HepG2 (cell line): Measurements from ENCODE around the gene ZDHHC19.

Source experiments
- ATF7 ChIP-seq, 2 experiments: fragments of 450-650 bp in 1 of 2; sonication (generic) in 1 of 2; formaldehyde crosslinking in 1 of 2; IDR thresholded peaks; 2 replicates each; pipeline versions ENCODE4 v1.4.0 to v1.6.1; 2016 to 2020; ENCODE audit warnings: antibody characterized with exemption in 1 of 2, mild to moderate bottlenecking in 1 of 2, missing genetic modification reagents in 1 of 2
- BRCA1 ChIP-seq: sonication (generic); formaldehyde crosslinking; IDR thresholded peaks from 2 replicates; pipeline ENCODE4 v1.4.0; 2020; ENCODE audit warnings: missing genetic modification reagents
- CCAR2 ChIP-seq: fragments of 200-400 bp; formaldehyde crosslinking; optimal IDR thresholded peaks from 2 replicates; pipeline ENCODE3; 2018; ENCODE audit warnings: low read depth, mild to moderate bottlenecking, low read length, moderate library complexity
- DR1 ChIP-seq: sonication (generic); formaldehyde crosslinking; IDR thresholded peaks from 2 replicates; pipeline ENCODE4 v1.8.0; 2021; ENCODE audit warnings: mild to moderate bottlenecking, missing genetic modification reagents, inconsistent platforms
- EZH2 ChIP-seq: conservative IDR thresholded peaks from 2 replicates; pipeline ENCODE4 v1.6.1; 2012; ENCODE audit warnings: mild to moderate bottlenecking, low read depth, low read length, moderate library complexity
- GABPA ChIP-seq, 2 experiments: IDR thresholded peaks; 2 replicates each; pipeline ENCODE4 v1.6.1; 2011 to 2016; ENCODE audit warnings: low read depth in 2 of 2, low read length in 1 of 2, missing biosample characterization in 1 of 2, missing genetic modification characterization in 1 of 2
- NFIB ChIP-seq: sonication (generic); formaldehyde crosslinking; IDR thresholded peaks from 2 replicates; pipeline ENCODE4 v1.9.0; 2021; ENCODE audit warnings: missing genetic modification reagents, mild to moderate bottlenecking, borderline replicate concordance
- TCF7L2 ChIP-seq: IDR thresholded peaks from 2 replicates; pipeline ENCODE4 v1.6.1; 2011; ENCODE audit warnings: mild to moderate bottlenecking, low read depth, low read length, moderate library complexity
- ZBTB38 ChIP-seq: sonication (generic); formaldehyde crosslinking; IDR thresholded peaks from 2 replicates; pipeline ENCODE4 v1.5.1; 2020; ENCODE audit warnings: mild to moderate bottlenecking, missing genetic modification reagents
- ZNF530 ChIP-seq: sonication (generic); formaldehyde crosslinking; IDR thresholded peaks from 2 replicates; pipeline ENCODE4 v1.5.0; 2020; ENCODE audit warnings: low read depth, mild to moderate bottlenecking, missing genetic modification reagents
- ZNF644 ChIP-seq: IDR thresholded peaks from 2 replicates; pipeline ENCODE4 v1.6.1; 2016; ENCODE audit warnings: low read depth
- TF ChIP-seq, protein P1 (sequence below): sonication (generic); formaldehyde crosslinking; IDR thresholded peaks from 2 replicates; pipeline ENCODE4 v1.5.0; 2020; ENCODE audit warnings: mild to moderate bottlenecking, missing genetic modification reagents, moderate library complexity
- TF ChIP-seq, protein P2 (sequence below): sonication (generic); formaldehyde crosslinking; IDR thresholded peaks from 2 replicates; pipeline ENCODE4 v1.4.0; 2020; ENCODE audit warnings: missing genetic modification reagents
- TF ChIP-seq, protein P3 (sequence below): sonication (generic); formaldehyde crosslinking; IDR thresholded peaks from 2 replicates; pipeline ENCODE4 v1.4.0; 2020; ENCODE audit warnings: mild to moderate bottlenecking, missing genetic modification reagents

DNA sequence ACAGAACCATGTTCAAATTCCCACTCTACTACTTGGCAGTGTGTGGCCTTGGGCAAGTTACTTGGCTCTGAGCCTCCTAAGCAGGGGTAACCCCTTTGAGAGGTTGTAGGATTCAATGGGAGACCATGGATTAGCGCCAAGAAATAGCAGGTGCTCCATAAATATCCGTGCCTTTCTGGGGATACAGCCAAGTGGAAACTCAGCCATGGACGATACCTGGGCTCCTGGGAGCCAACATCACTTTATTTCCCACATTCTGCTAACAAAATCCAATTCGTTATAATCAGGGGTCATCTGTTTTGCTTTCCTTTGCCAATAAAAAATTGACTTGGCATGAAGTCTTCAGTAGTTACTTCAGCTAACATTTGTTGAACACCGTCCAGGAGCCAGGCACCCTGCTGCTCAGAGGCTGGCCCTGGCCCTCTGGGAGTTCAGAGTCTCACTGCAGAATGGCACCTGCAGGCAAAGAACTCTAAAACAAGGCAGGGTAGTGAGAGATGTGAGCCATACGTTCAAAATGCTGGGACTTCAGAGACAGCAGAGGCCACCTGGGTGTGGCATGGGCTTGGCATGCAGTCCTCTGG, 42.3 kb downstream of the ZDHHC19 start:
- TF ChIP-seq, protein P1, sequence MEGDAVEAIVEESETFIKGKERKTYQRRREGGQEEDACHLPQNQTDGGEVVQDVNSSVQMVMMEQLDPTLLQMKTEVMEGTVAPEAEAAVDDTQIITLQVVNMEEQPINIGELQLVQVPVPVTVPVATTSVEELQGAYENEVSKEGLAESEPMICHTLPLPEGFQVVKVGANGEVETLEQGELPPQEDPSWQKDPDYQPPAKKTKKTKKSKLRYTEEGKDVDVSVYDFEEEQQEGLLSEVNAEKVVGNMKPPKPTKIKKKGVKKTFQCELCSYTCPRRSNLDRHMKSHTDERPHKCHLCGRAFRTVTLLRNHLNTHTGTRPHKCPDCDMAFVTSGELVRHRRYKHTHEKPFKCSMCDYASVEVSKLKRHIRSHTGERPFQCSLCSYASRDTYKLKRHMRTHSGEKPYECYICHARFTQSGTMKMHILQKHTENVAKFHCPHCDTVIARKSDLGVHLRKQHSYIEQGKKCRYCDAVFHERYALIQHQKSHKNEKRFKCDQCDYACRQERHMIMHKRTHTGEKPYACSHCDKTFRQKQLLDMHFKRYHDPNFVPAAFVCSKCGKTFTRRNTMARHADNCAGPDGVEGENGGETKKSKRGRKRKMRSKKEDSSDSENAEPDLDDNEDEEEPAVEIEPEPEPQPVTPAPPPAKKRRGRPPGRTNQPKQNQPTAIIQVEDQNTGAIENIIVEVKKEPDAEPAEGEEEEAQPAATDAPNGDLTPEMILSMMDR: no peak
- TF ChIP-seq BRCA1 (CRISPR knock-in tag): no peak
- no peak for TF ChIP-seq ZBTB38
- no peak for TF ChIP-seq NFIB (CRISPR knock-in tag)
- no peak for TF ChIP-seq ZNF530
- no peak for TF ChIP-seq CCAR2
- no peak for TF ChIP-seq DR1 (CRISPR knock-in tag)
- no peak for TF ChIP-seq ATF7 (IDR thresholded peaks at IDR 0.05)
- TF ChIP-seq ATF7 (CRISPR knock-in tag; IDR thresholded peaks at IDR 0.05): no peak
- TF ChIP-seq, protein P2, sequence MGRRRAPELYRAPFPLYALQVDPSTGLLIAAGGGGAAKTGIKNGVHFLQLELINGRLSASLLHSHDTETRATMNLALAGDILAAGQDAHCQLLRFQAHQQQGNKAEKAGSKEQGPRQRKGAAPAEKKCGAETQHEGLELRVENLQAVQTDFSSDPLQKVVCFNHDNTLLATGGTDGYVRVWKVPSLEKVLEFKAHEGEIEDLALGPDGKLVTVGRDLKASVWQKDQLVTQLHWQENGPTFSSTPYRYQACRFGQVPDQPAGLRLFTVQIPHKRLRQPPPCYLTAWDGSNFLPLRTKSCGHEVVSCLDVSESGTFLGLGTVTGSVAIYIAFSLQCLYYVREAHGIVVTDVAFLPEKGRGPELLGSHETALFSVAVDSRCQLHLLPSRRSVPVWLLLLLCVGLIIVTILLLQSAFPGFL (CRISPR knock-in tag): no peak
- TF ChIP-seq, protein P3, sequence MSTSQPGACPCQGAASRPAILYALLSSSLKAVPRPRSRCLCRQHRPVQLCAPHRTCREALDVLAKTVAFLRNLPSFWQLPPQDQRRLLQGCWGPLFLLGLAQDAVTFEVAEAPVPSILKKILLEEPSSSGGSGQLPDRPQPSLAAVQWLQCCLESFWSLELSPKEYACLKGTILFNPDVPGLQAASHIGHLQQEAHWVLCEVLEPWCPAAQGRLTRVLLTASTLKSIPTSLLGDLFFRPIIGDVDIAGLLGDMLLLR: no peak
- TF ChIP-seq ZNF644 (CRISPR knock-in tag): no peak
- no peak for TF ChIP-seq TCF7L2
- TF ChIP-seq GABPA (IDR thresholded peaks at IDR 0.05; ENCODE audit: low read depth, low read length): no peak
- TF ChIP-seq GABPA (CRISPR knock-in tag; IDR thresholded peaks at IDR 0.05; ENCODE audit: low read depth): no peak
- no peak for TF ChIP-seq EZH2
